Ovary (tissue), 9 donors: ENCODE results near the gene TMEM123. TPM values are rescaled to one million over a fixed set of nuclear protein-coding genes. Genes with fewer than 3 reads are reported as not detected.

Source experiments
- DNase-seq, 5 donors: peaks; one replicate each; pipeline ENCODE4 v3.0.0-alpha.2; 2019 to 2020
- H3K27ac ChIP-seq, 2 donors: fragments of 200-600 bp; one replicate each; pipeline versions ENCODE4 v1.5.1 to v1.8.0; 2019 to 2022
- H3K27me3 ChIP-seq: fragments of 200-600 bp; one replicate; pipeline ENCODE4 v1.8.0; 2022
- H3K36me3 ChIP-seq: fragments of 200-600 bp; sonication (generic); one replicate; pipeline ENCODE4 v1.5.1; 2019
- H3K4me1 ChIP-seq: one replicate; pipeline ENCODE4 v1.8.1; 2013; ENCODE audit warnings: mild to moderate bottlenecking, moderate library complexity; ENCODE audit not compliant: insufficient read depth
- H3K4me3 ChIP-seq: fragments of 200-600 bp; sonication (generic); one replicate; pipeline ENCODE4 v1.5.1; 2017
- H3K9me3 ChIP-seq, 2 donors: fragments of 200-600 bp in 1 of 2; sonication (generic) in 1 of 2; one replicate each; pipeline versions ENCODE4 v1.5.1 to v1.8.1; 2013 to 2019; ENCODE audit warnings: mild to moderate bottlenecking in 1 of 2, moderate library complexity in 1 of 2
- EP300 ChIP-seq: sonication (generic); formaldehyde crosslinking; IDR thresholded peaks from one replicate; pipeline ENCODE4 v1.6.1; 2017; ENCODE audit warnings: antibody characterized with exemption
- POLR2A ChIP-seq: fragments of 450-650 bp; IDR thresholded peaks from one replicate; pipeline ENCODE4 v1.6.1; 2017; ENCODE audit warnings: antibody characterized with exemption, mild to moderate bottlenecking, moderate library complexity
- WGBS, 3 donors: extraction: QIAGEN DNeasy Blood & Tissue Kit in 1 of 3; methylation state at CpG; one replicate each; pipeline versions ENCODE4 v1.1.5 to v1.1.7; 2013 to 2017; 5-methylcytosine and 5-hydroxymethylcytosine counted together
- intact Hi-C, 4 donors: fragments of 100-400 bp; cut with DNase I; formaldehyde crosslinking; loops; one replicate each; pipeline versions ENCODE4 v1.11.0 to v1.15.1; 2022 to 2023
- polyA plus RNA-seq, 2 donors: library from polyadenylated mRNA; stranded (reverse); fragments of 200-250 nt in 1 of 2; fragments of 350-450 nt in 1 of 2; fragmentation: Illumina TruSeq in 1 of 2; extraction: RNeasy Lipid Tissue Mini Kit (QIAGEN cat#74804) in 1 of 2; gene quantifications; one replicate each; pipeline ENCODE4 v1.2.3, GENCODE V29; 2013 to 2014
- total RNA-seq, 7 donors: library from RNA; depleted of rRNA in 2 of 7; stranded (reverse); fragments of >200 nt in 2 of 7; fragmentation: NEBNext Ultra II Directional in 3 of 7; extraction: Animal tissue kit (Norgen Biotek cat#: 25700) in 3 of 7; gene quantifications; one replicate each; pipeline versions ENCODE4 v1.1.0 to v1.2.4, GENCODE V29; 2016 to 2023
- TF ChIP-seq, protein P1 (sequence below), 3 donors: fragments of 450-650 bp in 2 of 3; fragments of 200-600 bp in 1 of 3; IDR thresholded peaks; one replicate each; pipeline versions ENCODE4 v1.5.1 to v1.8.0; 2016 to 2022; ENCODE audit warnings: antibody characterized with exemption in 3 of 3, mild to moderate bottlenecking in 1 of 3
- donor health status: DM: no; HTN: no; CAD: no; lungs with moderate emphysema.
- donor health status: DM: no; HTN: no; CAD: no.
- donor health status: Bipolar disorder and iron deficiency.
- donor health status: DM: yes; HTN: yes; CAD: no.
- donor health status: DM: no; HTN: no; CAD: no.
- donor health status: DM: yes; HTN: yes; CAD: no.

Gene TMEM123
- total and polyA plus RNA-seq, 9 donors: 69.4 to 165 (median 124) TPM

DNA sequence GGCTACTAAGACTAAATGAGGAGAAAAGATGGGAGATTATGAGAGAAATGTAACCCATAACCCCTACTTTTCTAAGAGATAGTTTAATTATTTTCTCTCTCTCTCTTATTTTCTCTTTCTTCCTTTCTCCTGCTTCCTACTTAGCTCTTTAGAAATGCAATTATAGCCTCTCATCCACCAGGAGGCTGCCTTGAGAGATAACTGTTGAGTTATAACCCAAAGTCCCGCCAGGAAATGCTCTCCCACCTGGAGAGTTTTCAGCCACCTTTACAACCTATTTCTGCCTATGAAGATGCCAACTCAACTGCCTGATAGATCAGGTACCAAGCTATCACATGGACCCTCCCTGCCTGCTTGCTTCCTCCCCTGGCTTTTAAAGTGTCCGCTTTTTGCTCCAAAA lies 34.0 kb upstream of the TMEM123 start:
- no peaks in the 10 kb centered on the region for H3K27me3 ChIP-seq
- WGBS, 3 donors: 80 to 86% (median 84%) methylated on average over 2 of the region's 2 CpGs
- DNase-seq: no peak
- H3K4me1 ChIP-seq: no peaks in the 10 kb centered on the region
- intact Hi-C loops: loop anchor here in 1 of 4 donors (10.0 kb wide), 1 partner anchor 192 kb away; no protein-coding TSS in a partner anchor
- H3K4me3 ChIP-seq: no peak overlapping the region
- no peak overlapping the region for H3K27ac ChIP-seq
- no peaks in the 10 kb centered on the region for H3K9me3 ChIP-seq
- no peaks in the 10 kb centered on the region for H3K36me3 ChIP-seq
- TF ChIP-seq, protein P1, sequence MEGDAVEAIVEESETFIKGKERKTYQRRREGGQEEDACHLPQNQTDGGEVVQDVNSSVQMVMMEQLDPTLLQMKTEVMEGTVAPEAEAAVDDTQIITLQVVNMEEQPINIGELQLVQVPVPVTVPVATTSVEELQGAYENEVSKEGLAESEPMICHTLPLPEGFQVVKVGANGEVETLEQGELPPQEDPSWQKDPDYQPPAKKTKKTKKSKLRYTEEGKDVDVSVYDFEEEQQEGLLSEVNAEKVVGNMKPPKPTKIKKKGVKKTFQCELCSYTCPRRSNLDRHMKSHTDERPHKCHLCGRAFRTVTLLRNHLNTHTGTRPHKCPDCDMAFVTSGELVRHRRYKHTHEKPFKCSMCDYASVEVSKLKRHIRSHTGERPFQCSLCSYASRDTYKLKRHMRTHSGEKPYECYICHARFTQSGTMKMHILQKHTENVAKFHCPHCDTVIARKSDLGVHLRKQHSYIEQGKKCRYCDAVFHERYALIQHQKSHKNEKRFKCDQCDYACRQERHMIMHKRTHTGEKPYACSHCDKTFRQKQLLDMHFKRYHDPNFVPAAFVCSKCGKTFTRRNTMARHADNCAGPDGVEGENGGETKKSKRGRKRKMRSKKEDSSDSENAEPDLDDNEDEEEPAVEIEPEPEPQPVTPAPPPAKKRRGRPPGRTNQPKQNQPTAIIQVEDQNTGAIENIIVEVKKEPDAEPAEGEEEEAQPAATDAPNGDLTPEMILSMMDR (IDR thresholded peaks at IDR 0.05): no peak
- no peak for TF ChIP-seq POLR2A
- no peak for TF ChIP-seq EP300

DNA sequence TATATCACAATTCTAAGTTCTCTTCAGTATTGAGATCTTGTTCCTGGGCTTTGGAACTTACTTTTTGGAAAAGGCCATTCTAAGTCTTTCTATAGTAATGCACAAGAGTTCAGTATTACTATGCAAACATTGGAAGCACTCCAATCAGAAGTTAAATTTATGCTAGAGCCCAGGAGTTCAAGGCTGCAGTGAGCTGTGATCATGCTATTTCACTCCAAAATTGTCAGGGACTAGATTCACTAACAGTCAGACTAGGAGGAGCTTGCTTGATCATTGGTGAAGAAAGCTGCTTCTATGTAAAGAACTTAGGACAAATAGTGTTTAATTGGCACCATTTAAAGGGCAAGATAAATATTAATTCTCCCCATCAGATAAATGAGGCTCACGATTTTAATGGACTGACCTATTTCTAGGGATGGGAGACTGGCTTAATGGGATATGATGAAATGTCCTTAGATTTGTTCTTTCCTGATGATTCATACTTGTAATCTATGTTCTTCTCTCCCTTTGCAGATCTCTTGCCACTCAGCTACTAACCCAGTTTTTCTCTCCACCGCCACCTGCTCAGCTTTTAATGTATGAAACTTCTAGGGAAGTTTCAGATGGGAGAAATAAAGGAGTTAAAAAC lies 32.6 kb upstream of the TMEM123 start:
- Histone ChIP-seq H3K4me3 (no peak overlapping the region), H3K27me3 (no peaks in the 10 kb centered on the region), H3K4me1 (no peaks in the 10 kb centered on the region), H3K36me3 (no peaks in the 10 kb centered on the region), H3K9me3 (no peaks in the 10 kb centered on the region), H3K27ac (no peak overlapping the region)
- no peak for DNase-seq
- intact Hi-C loops: loop anchor here in 1 of 4 donors (10.0 kb wide), 1 partner anchor 190 kb away; no protein-coding TSS in a partner anchor
- no peak for TF ChIP-seq EP300
- TF ChIP-seq POLR2A: no peak
- TF ChIP-seq, protein P1 (IDR thresholded peaks at IDR 0.05): no peak
- WGBS, 3 donors: 56 to 73% (median 57%) methylated on average over 2 of the region's 2 CpGs

DNA sequence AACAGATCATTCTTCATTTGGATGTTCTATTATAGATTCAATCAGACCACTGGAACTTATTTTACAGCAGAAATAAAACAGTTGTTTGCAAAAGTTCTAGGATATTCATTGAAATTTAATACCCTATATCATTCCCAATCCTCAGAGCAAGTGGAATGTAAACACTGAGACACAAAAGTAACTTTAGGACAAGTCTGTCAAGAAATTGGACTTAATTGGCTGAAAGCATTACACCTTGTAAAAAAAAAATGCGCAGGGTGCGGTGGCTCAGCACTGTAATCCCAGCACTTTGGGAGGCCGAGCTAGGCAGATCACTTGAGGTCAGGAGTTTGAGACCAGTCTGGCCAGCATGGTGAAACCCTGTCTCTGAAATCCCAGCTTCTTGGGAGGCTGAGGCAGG lies 29.9 kb upstream of the TMEM123 start:
- H3K9me3 ChIP-seq: no peaks in the 10 kb centered on the region
- DNase-seq: no peak
- WGBS, 3 donors: 44 to 52% (median 48%) methylated on average over 3 of the region's 3 CpGs
- no peak overlapping the region for H3K4me3 ChIP-seq
- H3K27me3 ChIP-seq: no peaks in the 10 kb centered on the region
- TF ChIP-seq POLR2A: no peak
- TF ChIP-seq, protein P1 (IDR thresholded peaks at IDR 0.05): no peak
- no peak for TF ChIP-seq EP300
- intact Hi-C loops: loop anchor here in 1 of 4 donors (10.0 kb wide), 1 partner anchor 188 kb away; no protein-coding TSS in a partner anchor
- H3K36me3 ChIP-seq: no peaks in the 10 kb centered on the region
- H3K4me1 ChIP-seq: no peaks in the 10 kb centered on the region
- no peak overlapping the region for H3K27ac ChIP-seq

DNA sequence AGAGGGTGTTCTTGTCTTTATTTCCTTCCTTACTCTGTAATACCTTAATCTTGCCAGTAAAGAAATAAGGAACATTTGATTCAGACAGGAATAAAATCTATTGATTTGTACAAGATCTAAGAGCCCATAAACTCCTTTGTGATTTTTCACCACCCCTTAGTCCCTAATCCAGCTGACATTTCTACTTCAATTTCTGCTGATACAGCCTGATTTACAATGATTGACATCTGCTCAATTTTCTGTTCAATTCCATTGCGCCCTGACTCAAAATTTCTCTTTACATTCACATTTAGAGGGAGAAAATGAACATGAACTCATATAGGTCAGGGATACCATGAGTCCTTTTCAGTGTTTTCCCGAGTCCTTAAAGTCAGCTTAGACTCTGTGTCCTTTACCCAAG lies 27.2 kb upstream of the TMEM123 start:
- WGBS, 3 donors: 91 to 99% (median 96%) methylated on average over 2 of the region's 2 CpGs
- no peaks in the 10 kb centered on the region for H3K27me3 ChIP-seq
- no peaks in the 10 kb centered on the region for H3K36me3 ChIP-seq
- no peak overlapping the region for H3K4me3 ChIP-seq
- no peaks in the 10 kb centered on the region for H3K9me3 ChIP-seq
- no peaks in the 10 kb centered on the region for H3K4me1 ChIP-seq
- H3K27ac ChIP-seq: no peak overlapping the region
- no peak for DNase-seq
- TF ChIP-seq, protein P1 (IDR thresholded peaks at IDR 0.05): no peak
- TF ChIP-seq EP300 (no peak), POLR2A (no peak)
- intact Hi-C loops: loop anchor here in 1 of 4 donors (10.0 kb wide), 1 partner anchor 185 kb away; no protein-coding TSS in a partner anchor
